SK-N-SH treated with all-trans-retinoic acid at 6 μM for 48 hours (cell line): ENCODE results near the gene XAGE2.

Source experiments
- ATAC-seq: fragments of 200-7000 bp; cut with Tn5 transposase; 3 replicates; pipeline ENCODE4 v1.9.1; 2020; ENCODE audit warnings: mild to moderate bottlenecking, moderate library complexity
- ARNTL ChIP-seq: fragments of 450-650 bp; formaldehyde crosslinking; IDR thresholded peaks from 2 replicates; pipeline ENCODE4 v1.5.0; 2020; ENCODE audit warnings: low read depth, mild to moderate bottlenecking, moderate library complexity, borderline replicate concordance
- BACH2 ChIP-seq: fragments of 250-450 bp; sonication (Bioruptor Pico); IDR thresholded peaks from 2 replicates; pipeline ENCODE4 v1.9.0; 2021; ENCODE audit warnings: mild to moderate bottlenecking, borderline replicate concordance
- CSDC2 ChIP-seq: fragments of 250-450 bp; sonication (Bioruptor Pico); IDR thresholded peaks from 2 replicates; pipeline ENCODE4 v1.5.0; 2020; ENCODE audit warnings: mild to moderate bottlenecking, moderate library complexity
- CSRNP3 ChIP-seq: fragments of 250-450 bp; sonication (Bioruptor Pico); IDR thresholded peaks from 2 replicates; pipeline ENCODE4 v1.5.1; 2021; ENCODE audit warnings: mild to moderate bottlenecking, moderate library complexity
- ESRRG ChIP-seq: fragments of 250-450 bp; sonication (Bioruptor Pico); IDR thresholded peaks from 2 replicates; pipeline ENCODE4 v1.6.1; 2021; ENCODE audit warnings: mild to moderate bottlenecking
- GLIS3 ChIP-seq: fragments of 250-450 bp; sonication (Bioruptor Pico); IDR thresholded peaks from 2 replicates; pipeline ENCODE4 v1.5.0; 2020; ENCODE audit warnings: mild to moderate bottlenecking, moderate library complexity
- ISL1 ChIP-seq: fragments of 250-450 bp; sonication (Bioruptor Pico); IDR thresholded peaks from 2 replicates; pipeline ENCODE4 v2.1.2; 2022; ENCODE audit warnings: mild to moderate bottlenecking, moderate library complexity
- OSR1 ChIP-seq: fragments of 250-450 bp; sonication (Bioruptor Pico); IDR thresholded peaks from 2 replicates; pipeline ENCODE4 v1.8.0; 2022; ENCODE audit warnings: moderate library complexity, mild to moderate bottlenecking, inconsistent platforms
- PPARA ChIP-seq: fragments of 250-450 bp; sonication (Bioruptor Pico); IDR thresholded peaks from 2 replicates; pipeline ENCODE4 v1.5.0; 2020; ENCODE audit warnings: mild to moderate bottlenecking, borderline replicate concordance
- RARB ChIP-seq: fragments of 250-450 bp; sonication (Bioruptor Pico); IDR thresholded peaks from 2 replicates; pipeline ENCODE4 v1.8.0; 2021; ENCODE audit warnings: mild to moderate bottlenecking, moderate library complexity
- SNAI2 ChIP-seq: fragments of 250-450 bp; sonication (Bioruptor Pico); IDR thresholded peaks from 2 replicates; pipeline ENCODE4 v1.5.0; 2020; ENCODE audit warnings: mild to moderate bottlenecking, moderate library complexity
- TCF4 ChIP-seq: fragments of 250-450 bp; sonication (Bioruptor Pico); IDR thresholded peaks from 2 replicates; pipeline ENCODE4 v1.8.0; 2021; ENCODE audit warnings: mild to moderate bottlenecking, moderate library complexity, borderline replicate concordance
- TSHZ2 ChIP-seq: fragments of 250-450 bp; sonication (Bioruptor Pico); IDR thresholded peaks from 2 replicates; pipeline ENCODE4 v1.5.0; 2020; ENCODE audit warnings: mild to moderate bottlenecking, moderate library complexity
- ZC3H10 ChIP-seq: fragments of 250-450 bp; sonication (Bioruptor Pico); IDR thresholded peaks from 2 replicates; pipeline ENCODE4 v1.5.1; 2021; ENCODE audit warnings: mild to moderate bottlenecking, moderate library complexity
- ZFP3 ChIP-seq: fragments of 250-450 bp; sonication (Bioruptor Pico); IDR thresholded peaks from 2 replicates; pipeline ENCODE4 v1.5.0; 2020; ENCODE audit warnings: mild to moderate bottlenecking, moderate library complexity
- ZNF565 ChIP-seq: fragments of 450-650 bp; formaldehyde crosslinking; conservative IDR thresholded peaks from 2 replicates; pipeline ENCODE4 v1.5.0; 2020; ENCODE audit warnings: low read depth, mild to moderate bottlenecking, moderate library complexity
- TF ChIP-seq, protein P1 (sequence below): fragments of 250-450 bp; sonication (Bioruptor Pico); IDR thresholded peaks from 2 replicates; pipeline ENCODE4 v1.5.1; 2020; ENCODE audit warnings: low read depth, mild to moderate bottlenecking, moderate library complexity
- TF ChIP-seq, protein P2 (sequence below): fragments of 250-450 bp; sonication (Bioruptor Pico); IDR thresholded peaks from 2 replicates; pipeline ENCODE4 v1.8.0; 2021; ENCODE audit warnings: low read depth, mild to moderate bottlenecking, moderate library complexity, borderline replicate concordance

Gene XAGE2

GRCh38 chrX:52410439-52411394, 41.9 kb downstream of the XAGE2 start:
- no peak for ATAC-seq

DNA sequence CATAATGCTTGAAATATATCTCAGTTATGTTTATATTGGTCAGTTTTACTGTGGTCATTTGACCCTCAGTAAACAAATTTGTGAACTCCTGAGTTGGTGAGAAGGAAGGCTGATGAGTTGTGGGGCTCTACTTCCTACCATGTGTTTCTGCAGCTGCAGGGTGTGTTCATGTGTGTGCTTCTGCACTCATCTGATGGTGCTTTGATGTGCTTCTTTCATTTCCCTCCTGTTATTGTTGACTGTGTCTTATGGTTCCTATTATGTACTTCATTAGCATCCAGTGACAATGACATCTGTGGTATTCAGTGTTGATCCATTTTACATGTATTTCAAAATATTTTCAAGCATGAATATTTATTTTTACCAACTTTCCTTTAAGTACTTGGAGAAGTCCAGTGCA, 46.5 kb downstream of the XAGE2 start:
- ATAC-seq, result no peak
- TF ChIP-seq ZNF565 (CRISPR knock-in tag) (no peak), ISL1 (CRISPR knock-in tag) (no peak), CSRNP3 (no peak)

More at GRCh38 chrX:52410439-52411394, 41.9 kb downstream of the XAGE2 start:
- TF ChIP-seq, protein P1, sequence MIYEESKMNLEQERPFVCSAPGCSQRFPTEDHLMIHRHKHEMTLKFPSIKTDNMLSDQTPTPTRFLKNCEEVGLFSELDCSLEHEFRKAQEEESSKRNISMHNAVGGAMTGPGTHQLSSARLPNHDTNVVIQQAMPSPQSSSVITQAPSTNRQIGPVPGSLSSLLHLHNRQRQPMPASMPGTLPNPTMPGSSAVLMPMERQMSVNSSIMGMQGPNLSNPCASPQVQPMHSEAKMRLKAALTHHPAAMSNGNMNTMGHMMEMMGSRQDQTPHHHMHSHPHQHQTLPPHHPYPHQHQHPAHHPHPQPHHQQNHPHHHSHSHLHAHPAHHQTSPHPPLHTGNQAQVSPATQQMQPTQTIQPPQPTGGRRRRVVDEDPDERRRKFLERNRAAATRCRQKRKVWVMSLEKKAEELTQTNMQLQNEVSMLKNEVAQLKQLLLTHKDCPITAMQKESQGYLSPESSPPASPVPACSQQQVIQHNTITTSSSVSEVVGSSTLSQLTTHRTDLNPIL (CRISPR knock-in tag), result no peak
- TF ChIP-seq ZC3H10 (CRISPR knock-in tag) (no peak), SNAI2 (CRISPR knock-in tag) (no peak), ESRRG (CRISPR knock-in tag) (no peak), CSRNP3 (no peak), CSDC2 (CRISPR knock-in tag) (no peak), RARB (CRISPR knock-in tag) (no peak), GLIS3 (no peak), ARNTL (no peak), PPARA (CRISPR knock-in tag) (no peak), ISL1 (CRISPR knock-in tag) (no peak), TSHZ2 (CRISPR knock-in tag) (no peak)
- TF ChIP-seq, protein P2, sequence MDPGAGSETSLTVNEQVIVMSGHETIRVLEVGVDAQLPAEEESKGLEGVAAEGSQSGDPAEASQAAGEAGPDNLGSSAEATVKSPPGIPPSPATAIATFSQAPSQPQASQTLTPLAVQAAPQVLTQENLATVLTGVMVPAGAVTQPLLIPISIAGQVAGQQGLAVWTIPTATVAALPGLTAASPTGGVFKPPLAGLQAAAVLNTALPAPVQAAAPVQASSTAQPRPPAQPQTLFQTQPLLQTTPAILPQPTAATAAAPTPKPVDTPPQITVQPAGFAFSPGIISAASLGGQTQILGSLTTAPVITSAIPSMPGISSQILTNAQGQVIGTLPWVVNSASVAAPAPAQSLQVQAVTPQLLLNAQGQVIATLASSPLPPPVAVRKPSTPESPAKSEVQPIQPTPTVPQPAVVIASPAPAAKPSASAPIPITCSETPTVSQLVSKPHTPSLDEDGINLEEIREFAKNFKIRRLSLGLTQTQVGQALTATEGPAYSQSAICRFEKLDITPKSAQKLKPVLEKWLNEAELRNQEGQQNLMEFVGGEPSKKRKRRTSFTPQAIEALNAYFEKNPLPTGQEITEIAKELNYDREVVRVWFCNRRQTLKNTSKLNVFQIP, result no peak

DNA sequence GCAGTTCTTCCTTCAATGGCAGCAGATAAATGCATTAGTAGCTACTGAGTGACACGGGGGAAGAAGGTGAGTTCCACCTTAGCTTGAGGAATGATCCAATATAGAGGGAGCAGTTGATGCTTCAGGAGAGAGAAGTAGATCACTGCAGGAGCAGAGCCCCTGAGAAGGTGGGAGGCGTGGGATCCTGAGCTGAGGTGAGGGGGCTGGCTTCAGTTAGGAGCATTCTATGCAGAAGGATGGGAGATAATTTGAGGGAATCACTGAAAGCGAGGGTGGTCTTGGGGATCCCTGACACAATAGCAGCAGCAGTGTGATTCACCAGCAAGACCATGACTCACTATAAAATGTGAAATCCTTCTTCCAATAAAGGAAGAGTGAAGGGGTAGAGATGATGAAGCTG, 48.0 kb downstream of the XAGE2 start:
- TF ChIP-seq GLIS3 (no peak), PPARA (CRISPR knock-in tag) (no peak), CSDC2 (CRISPR knock-in tag) (no peak), ARNTL (no peak), ISL1 (CRISPR knock-in tag) (no peak), ZFP3 (CRISPR knock-in tag) (no peak)
- no peak for ATAC-seq

- no peak for ATAC-seq
- no peak for TF ChIP-seq TCF4 (CRISPR knock-in tag)
- TF ChIP-seq, protein P2, result no peak
- TF ChIP-seq, protein P1 (CRISPR knock-in tag), result no peak
- TF ChIP-seq BACH2 (CRISPR knock-in tag), result no peak
- TF ChIP-seq CSRNP3, result no peak
- no peak for TF ChIP-seq CSDC2 (CRISPR knock-in tag)
- TF ChIP-seq SNAI2 (CRISPR knock-in tag), result no peak
- TF ChIP-seq ESRRG (CRISPR knock-in tag), result no peak
- no peak for TF ChIP-seq GLIS3
- no peak for TF ChIP-seq OSR1 (CRISPR knock-in tag)
- TF ChIP-seq ARNTL, result no peak
These were observed 52.1 kb downstream of the XAGE2 start for GRCh38 chrX:52420824-52421443.
